Mesothelial cell of epicardium (in vitro differentiated cells): ENCODE measurements around the gene N4BP3. TPM values are rescaled to one million over a fixed set of nuclear protein-coding genes. Genes with fewer than 3 reads are reported as not detected.

ENCODE experiments used
- DNase-seq, 2 experiments: peaks; one replicate each; pipeline ENCODE4 v3.0.0; 2021; ENCODE audit warnings: low spot score in 2 of 2; ENCODE audit not compliant: unreplicated experiment in 2 of 2
- H3K27ac Mint-ChIP-seq: 2 replicates; pipeline ENCODE4 v1.8.0; 2021; ENCODE audit warnings: mixed read lengths
- H3K27me3 Mint-ChIP-seq: 2 replicates; pipeline ENCODE4 v1.8.0; 2021; ENCODE audit warnings: low read depth, mixed read lengths
- H3K36me3 Mint-ChIP-seq: 2 replicates; pipeline ENCODE4 v1.8.0; 2021; ENCODE audit warnings: mixed read lengths
- H3K4me1 Mint-ChIP-seq: 2 replicates; pipeline ENCODE4 v1.8.0; 2021; ENCODE audit warnings: mixed read lengths
- H3K4me3 Mint-ChIP-seq: 2 replicates; pipeline ENCODE4 v1.8.0; 2021; ENCODE audit warnings: mild to moderate bottlenecking, moderate library complexity, mixed read lengths
- H3K9me3 Mint-ChIP-seq: 2 replicates; pipeline ENCODE4 v1.8.0; 2021; ENCODE audit warnings: mixed read lengths
- total RNA-seq: library from RNA; stranded (reverse); gene quantifications from 3 replicates; pipeline ENCODE4 v1.2.1, GENCODE V29; 2021
- TF ChIP-seq, protein P1 (sequence below): fragments of 200-600 bp; sonication (generic); IDR thresholded peaks from one replicate; pipeline ENCODE4 v1.5.0; 2021; ENCODE audit warnings: antibody characterized with exemption; ENCODE audit not compliant: unreplicated experiment

N4BP3 gene
- total RNA-seq, 1 donor from 2014 or later, result 1.8 TPM

GRCh38 chr5:178170455-178170854 is 57.1 kb downstream of the N4BP3 start:
- Mint-ChIP-seq H3K27me3 (peaks cover 9% of the 10 kb centered on the region), H3K27ac (no peak overlapping the region), H3K4me1 (no peaks in the 10 kb centered on the region), H3K9me3 (no peaks in the 10 kb centered on the region), H3K4me3 (no peak overlapping the region), H3K36me3 (no peaks in the 10 kb centered on the region)
- DNase-seq, result no peak
- TF ChIP-seq, protein P1, sequence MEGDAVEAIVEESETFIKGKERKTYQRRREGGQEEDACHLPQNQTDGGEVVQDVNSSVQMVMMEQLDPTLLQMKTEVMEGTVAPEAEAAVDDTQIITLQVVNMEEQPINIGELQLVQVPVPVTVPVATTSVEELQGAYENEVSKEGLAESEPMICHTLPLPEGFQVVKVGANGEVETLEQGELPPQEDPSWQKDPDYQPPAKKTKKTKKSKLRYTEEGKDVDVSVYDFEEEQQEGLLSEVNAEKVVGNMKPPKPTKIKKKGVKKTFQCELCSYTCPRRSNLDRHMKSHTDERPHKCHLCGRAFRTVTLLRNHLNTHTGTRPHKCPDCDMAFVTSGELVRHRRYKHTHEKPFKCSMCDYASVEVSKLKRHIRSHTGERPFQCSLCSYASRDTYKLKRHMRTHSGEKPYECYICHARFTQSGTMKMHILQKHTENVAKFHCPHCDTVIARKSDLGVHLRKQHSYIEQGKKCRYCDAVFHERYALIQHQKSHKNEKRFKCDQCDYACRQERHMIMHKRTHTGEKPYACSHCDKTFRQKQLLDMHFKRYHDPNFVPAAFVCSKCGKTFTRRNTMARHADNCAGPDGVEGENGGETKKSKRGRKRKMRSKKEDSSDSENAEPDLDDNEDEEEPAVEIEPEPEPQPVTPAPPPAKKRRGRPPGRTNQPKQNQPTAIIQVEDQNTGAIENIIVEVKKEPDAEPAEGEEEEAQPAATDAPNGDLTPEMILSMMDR, result no peak

- H3K4me1 Mint-ChIP-seq, result no peaks in the 10 kb centered on the region
- DNase-seq, result no peak
- no peak overlapping the region for H3K27ac Mint-ChIP-seq
- H3K9me3 Mint-ChIP-seq, result no peaks in the 10 kb centered on the region
- no peaks in the 10 kb centered on the region for H3K36me3 Mint-ChIP-seq
- H3K27me3 Mint-ChIP-seq, result peaks cover 4% of the 10 kb centered on the region
- no peak overlapping the region for H3K4me3 Mint-ChIP-seq
- TF ChIP-seq, protein P1, result no peak
Measured at GRCh38 chr5:178174456-178174855, 61.1 kb downstream of the N4BP3 start.

Other genes starting within 250 kb of the N4BP3 start
- not detected in 3 replicates for gene PROP1, start 117.3 kb upstream of the N4BP3 start, total RNA-seq
- gene RMND5B, start 17.5 kb downstream of the N4BP3 start, total RNA-seq, result 32.6 to 34.5 TPM (median 34.0 TPM) in 3 replicates
- 112 to 120 TPM (median 116 TPM) in 3 replicates for gene NHP2, start 40.4 kb downstream of the N4BP3 start, total RNA-seq
- gene GMCL2, start 73.8 kb downstream of the N4BP3 start, total RNA-seq, result not detected in 3 replicates
- gene HNRNPAB, start 91.0 kb downstream of the N4BP3 start, total RNA-seq, result 198 to 209 TPM (median 204 TPM) in 3 replicates
- gene PHYKPL, start 119.3 kb downstream of the N4BP3 start, total RNA-seq, result 128 to 137 TPM (median 137 TPM) in 3 replicates